ENCODE results near the gene MRPL52.

MRPL52 gene

DNA sequence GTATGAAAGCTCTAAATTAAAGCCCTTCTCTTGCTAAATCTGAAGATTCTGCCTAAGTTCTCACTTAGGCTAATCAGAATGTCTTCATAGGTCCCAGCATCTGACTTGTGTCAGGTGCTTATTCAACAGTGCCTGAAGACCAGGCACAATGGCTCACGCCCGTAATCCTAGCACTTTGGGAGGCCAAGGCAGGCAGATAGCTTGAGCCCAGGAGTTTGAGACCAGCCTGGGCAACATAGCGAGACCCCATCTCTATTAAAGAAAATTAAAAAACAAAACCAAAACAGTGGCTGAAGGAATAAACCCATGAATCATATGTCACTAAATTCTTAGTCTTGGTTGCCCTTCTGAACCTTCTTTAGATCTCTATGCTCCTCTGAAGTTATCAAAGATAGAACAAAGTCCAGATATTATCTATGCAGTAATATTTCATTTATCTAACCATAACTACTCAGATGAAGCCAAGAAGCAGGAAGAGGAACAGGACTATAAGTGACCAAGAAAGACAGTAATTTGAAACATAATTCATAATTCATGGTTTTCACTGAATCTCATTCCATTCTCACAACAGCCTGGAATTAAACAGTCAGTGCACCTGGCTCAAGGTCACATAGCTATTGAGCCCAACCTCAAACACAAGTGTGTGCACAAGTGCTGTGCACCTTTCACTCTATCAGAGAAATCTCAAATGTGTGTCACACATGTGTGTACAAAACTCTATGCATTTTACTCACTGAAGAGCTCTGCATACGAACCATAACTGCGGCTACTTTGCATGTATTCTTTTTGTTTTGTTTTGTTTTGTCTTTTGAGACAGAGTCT is 21.1 kb upstream of the MRPL52 start:
- FAIRE-seq = peak; percentile 45
- TF ChIP-seq POLR2A (IDR thresholded peaks at IDR 0.05; ENCODE audit: low read depth, low read length) (no peak), TAF1 (IDR thresholded peaks at IDR 0.05; ENCODE audit: low read depth, low read length) (no peak), SPI1 (IDR thresholded peaks at IDR 0.05; ENCODE audit: low read depth, low read length) (no peak), POLR2AphosphoS5 (IDR thresholded peaks at IDR 0.05; ENCODE audit: low read depth, low read length) (no peak), PAX5 (IDR thresholded peaks at IDR 0.05; ENCODE audit: insufficient read depth, low read length, severe bottlenecking) (no peak), POU2F2 (IDR thresholded peaks at IDR 0.05; ENCODE audit: low read depth, low read length) (no peak)
- DNase-seq (ENCODE audit: insufficient read length, low spot score) = no peak

DNA sequence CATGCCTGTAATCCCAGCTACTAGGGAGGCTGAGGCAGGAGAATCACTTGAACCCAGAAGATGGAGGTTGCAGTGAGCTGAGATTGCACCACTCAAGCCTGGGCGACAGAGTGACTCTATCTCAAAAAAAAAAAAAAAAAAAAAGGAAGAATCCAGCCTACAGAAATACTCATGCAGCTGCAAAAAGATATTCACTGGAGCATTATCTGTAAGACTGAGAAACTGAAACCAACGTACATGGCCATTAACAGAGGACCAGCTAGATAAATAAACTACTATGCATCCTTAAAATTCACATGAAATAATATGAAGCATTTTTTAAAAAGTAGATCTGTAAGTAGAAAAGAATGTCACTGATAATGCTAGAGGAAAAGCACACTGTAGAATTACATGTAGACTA is 18.0 kb upstream of the MRPL52 start:
- FAIRE-seq (no peak), DNase-seq (ENCODE audit: insufficient read length, low spot score) (no peak)
- no peak for TF ChIP-seq POU2F2 (IDR thresholded peaks at IDR 0.05; ENCODE audit: low read depth, low read length)

GRCh38 chr14:22812744-22813143 is 16.9 kb upstream of the MRPL52 start:
- DNase-seq (ENCODE audit: insufficient read length, low spot score) (no peak), FAIRE-seq (peak; percentile 31)
- TF ChIP-seq POLR2AphosphoS5 (IDR thresholded peaks at IDR 0.05; ENCODE audit: low read depth, low read length) (no peak), POU2F2 (IDR thresholded peaks at IDR 0.05; ENCODE audit: low read depth, low read length) (no peak), SPI1 (IDR thresholded peaks at IDR 0.05; ENCODE audit: low read depth, low read length) (no peak), TAF1 (IDR thresholded peaks at IDR 0.05; ENCODE audit: low read depth, low read length) (no peak), PAX5 (IDR thresholded peaks at IDR 0.05; ENCODE audit: insufficient read depth, low read length, severe bottlenecking) (no peak), POLR2A (IDR thresholded peaks at IDR 0.05; ENCODE audit: low read depth, low read length) (no peak)

DNA sequence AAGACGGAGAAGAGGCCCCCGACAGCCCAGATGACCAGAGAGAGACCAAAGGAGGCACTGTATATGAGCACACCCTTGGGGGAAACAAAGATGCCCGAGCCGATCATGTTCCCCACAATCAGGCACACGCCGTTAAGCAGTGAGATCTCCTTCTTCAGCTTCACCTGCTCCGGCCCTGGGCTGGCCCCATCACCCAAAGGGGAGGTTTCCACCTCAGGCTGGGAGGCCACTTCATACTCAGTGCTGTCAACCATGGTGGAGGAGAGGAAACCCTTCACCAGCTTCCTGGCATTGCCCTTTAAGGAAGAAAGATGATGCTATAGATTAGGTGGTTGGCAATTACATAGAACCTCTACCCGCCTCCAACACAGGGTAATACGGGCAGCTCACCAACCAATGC is 16.5 kb upstream of the MRPL52 start:
- DNase-seq (ENCODE audit: insufficient read length, low spot score) (no peak), FAIRE-seq (no peak)
- no peak for TF ChIP-seq POU2F2 (IDR thresholded peaks at IDR 0.05; ENCODE audit: low read depth, low read length)
- no peak for TF ChIP-seq TAF1 (IDR thresholded peaks at IDR 0.05; ENCODE audit: low read depth, low read length)
- TF ChIP-seq POLR2A (IDR thresholded peaks at IDR 0.05; ENCODE audit: low read depth, low read length) = no peak
- no peak for TF ChIP-seq PAX5 (IDR thresholded peaks at IDR 0.05; ENCODE audit: insufficient read depth, low read length, severe bottlenecking)
- TF ChIP-seq SPI1 (IDR thresholded peaks at IDR 0.05; ENCODE audit: low read depth, low read length) = no peak
- no peak for TF ChIP-seq POLR2AphosphoS5 (IDR thresholded peaks at IDR 0.05; ENCODE audit: low read depth, low read length)

DNA sequence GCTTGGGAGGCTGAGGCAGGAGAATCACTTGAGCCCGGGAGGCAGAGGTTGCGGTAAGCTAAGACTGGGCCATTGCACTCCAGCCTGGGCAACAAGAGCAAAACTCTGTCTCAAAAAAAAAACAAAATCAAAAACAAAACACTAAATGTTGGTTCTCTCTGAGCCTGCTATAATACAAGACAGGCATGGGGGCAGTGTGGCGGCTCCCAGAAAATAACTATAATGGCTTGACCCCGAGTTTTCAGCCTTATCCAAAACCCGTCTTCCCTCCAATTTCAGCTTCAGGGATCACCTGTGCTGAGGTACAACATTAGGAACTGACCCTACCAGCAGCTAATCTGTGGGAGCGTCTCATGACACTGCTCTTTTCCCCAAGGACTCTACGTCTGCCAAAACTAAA is 15.3 kb upstream of the MRPL52 start:
- no peak for FAIRE-seq
- no peak for DNase-seq (ENCODE audit: insufficient read length, low spot score)
- TF ChIP-seq POLR2A (IDR thresholded peaks at IDR 0.05; ENCODE audit: low read depth, low read length) (no peak), PAX5 (IDR thresholded peaks at IDR 0.05; ENCODE audit: insufficient read depth, low read length, severe bottlenecking) (no peak), POLR2AphosphoS5 (IDR thresholded peaks at IDR 0.05; ENCODE audit: low read depth, low read length) (no peak), POU2F2 (IDR thresholded peaks at IDR 0.05; ENCODE audit: low read depth, low read length) (no peak), SPI1 (IDR thresholded peaks at IDR 0.05; ENCODE audit: low read depth, low read length) (no peak), TAF1 (IDR thresholded peaks at IDR 0.05; ENCODE audit: low read depth, low read length) (no peak)

GRCh38 chr14:22814941-22815713 is 14.6 kb upstream of the MRPL52 start, which contains the start of gene SLC7A7:
Gene SLC7A7 (minus strand): TSS chr14:22815435. CDS start chr14:22813398, 2,037 bp downstream.
- DNase-seq (ENCODE audit: insufficient read length, low spot score) (no peak), FAIRE-seq (peak; percentile 33)
- TF ChIP-seq POLR2A (IDR thresholded peaks at IDR 0.05; ENCODE audit: low read depth, low read length) (no peak), PAX5 (IDR thresholded peaks at IDR 0.05; ENCODE audit: insufficient read depth, low read length, severe bottlenecking) (no peak), POU2F2 (IDR thresholded peaks at IDR 0.05; ENCODE audit: low read depth, low read length) (no peak), TAF1 (IDR thresholded peaks at IDR 0.05; ENCODE audit: low read depth, low read length) (no peak), SPI1 (IDR thresholded peaks at IDR 0.05; ENCODE audit: low read depth, low read length) (no peak), POLR2AphosphoS5 (IDR thresholded peaks at IDR 0.05; ENCODE audit: low read depth, low read length) (no peak)

GRCh38 chr14:22819151-22819988 is 10.3 kb upstream of the MRPL52 start:
- FAIRE-seq = peak; percentile 31
- DNase-seq (ENCODE audit: insufficient read length, low spot score) = no peak
- peak; percentile 17; the same call in 1 of the 2 replicates for TF ChIP-seq SPI1 (IDR thresholded peaks at IDR 0.05; ENCODE audit: low read depth, low read length)
- TF ChIP-seq POLR2AphosphoS5 (IDR thresholded peaks at IDR 0.05; ENCODE audit: low read depth, low read length) = no peak

- TF ChIP-seq POLR2AphosphoS5 (IDR thresholded peaks at IDR 0.05; ENCODE audit: low read depth, low read length) (no peak), PAX5 (IDR thresholded peaks at IDR 0.05; ENCODE audit: insufficient read depth, low read length, severe bottlenecking) (no peak), TAF1 (IDR thresholded peaks at IDR 0.05; ENCODE audit: low read depth, low read length) (no peak), SPI1 (IDR thresholded peaks at IDR 0.05; ENCODE audit: low read depth, low read length) (no peak), POU2F2 (IDR thresholded peaks at IDR 0.05; ENCODE audit: low read depth, low read length) (no peak), POLR2A (IDR thresholded peaks at IDR 0.05; ENCODE audit: low read depth, low read length) (no peak)
- FAIRE-seq = no peak
- no peak for DNase-seq (ENCODE audit: insufficient read length, low spot score)
Measured at GRCh38 chr14:22820731-22821130, 9.0 kb upstream of the MRPL52 start.
